NCI-H2107 treated with DMSO at 0.1 percent for 48 hours (cell line): ENCODE data around the gene LYVE1.
"Not testable (repeated sequence)": the region's sequence is repeated elsewhere in the genome, so short reads cannot be mapped to it uniquely, and the experiment has no call there.

Experiments
- DNase-seq: peaks from one replicate; lab custom pipeline; 2025; ENCODE audit not compliant: unreplicated experiment; lab: John Stamatoyannopoulos, UW

The LYVE1 gene

GRCh38 chr11:10568486-10568941 lies at the start of gene LYVE1:
TSS of gene LYVE1 (minus strand) at chr11:10568665. CDS start at chr11:10568532, 133 bp downstream.
- no peak for DNase-seq

- no peak for DNase-seq
Observed at GRCh38 chr11:10617551-10617950, 49.1 kb upstream of the LYVE1 start.

- no peak for DNase-seq
Observed at GRCh38 chr11:10611979-10612862, 43.8 kb upstream of the LYVE1 start.

- DNase-seq, result no peak
Observed at GRCh38 chr11:10609636-10610035, 41.2 kb upstream of the LYVE1 start.

GRCh38 chr11:10608584-10608983 lies 40.1 kb upstream of the LYVE1 start:
- no peak for DNase-seq

GRCh38 chr11:10607462-10608132 lies 39.1 kb upstream of the LYVE1 start:
- DNase-seq, result no peak

GRCh38 chr11:10606536-10607208 lies 38.2 kb upstream of the LYVE1 start:
- no peak for DNase-seq

- DNase-seq, result no peak
Observed at GRCh38 chr11:10605941-10606381, 37.5 kb upstream of the LYVE1 start.

- DNase-seq, result no peak
Observed at GRCh38 chr11:10604798-10605197, 36.3 kb upstream of the LYVE1 start.

GRCh38 chr11:10604340-10604748 lies 35.9 kb upstream of the LYVE1 start:
- no peak for DNase-seq

GRCh38 chr11:10603721-10604297 lies 35.3 kb upstream of the LYVE1 start:
- DNase-seq, result no peak

- DNase-seq, result no peak
Observed at GRCh38 chr11:10602945-10603344, 34.5 kb upstream of the LYVE1 start.

- no peak for DNase-seq
Observed at GRCh38 chr11:10602366-10602765, 33.9 kb upstream of the LYVE1 start.

- DNase-seq, result no peak
Observed at GRCh38 chr11:10601837-10602236, 33.4 kb upstream of the LYVE1 start.

- DNase-seq, result no peak
Observed at GRCh38 chr11:10600570-10601248, 32.2 kb upstream of the LYVE1 start.

GRCh38 chr11:10599388-10600175 lies 31.1 kb upstream of the LYVE1 start:
- DNase-seq, result no peak

- DNase-seq, result no peak
Observed at GRCh38 chr11:10598816-10599215, 30.4 kb upstream of the LYVE1 start.

GRCh38 chr11:10597877-10598351 lies 29.4 kb upstream of the LYVE1 start:
- no peak for DNase-seq

GRCh38 chr11:10595840-10596239 lies 27.4 kb upstream of the LYVE1 start:
- DNase-seq, result not testable (repeated sequence)

GRCh38 chr11:10594407-10594806 lies 25.9 kb upstream of the LYVE1 start:
- no peak for DNase-seq
